Esophagus squamous epithelium (tissue), 5 donors: ENCODE results near the gene M6PR. TPM values are rescaled to one million over a fixed set of nuclear protein-coding genes. Genes with fewer than 3 reads are reported as not detected.

Experiments
- DNase-seq: peaks from one replicate; lab custom pipeline; 2025; lab: John Stamatoyannopoulos, UW
- H3K27ac ChIP-seq, 4 donors: fragments of 200-600 bp; sonication (generic); one replicate each; pipeline ENCODE4 v1.5.1; 2016 to 2019; ENCODE audit warnings: mild to moderate bottlenecking in 1 of 4
- H3K27me3 ChIP-seq, 4 donors: fragments of 200-600 bp; sonication (generic); 1 replicate in 3 of 4; 2 replicates in 1 of 4; pipeline versions ENCODE4 v1.5.1 to v1.6.0; 2017 to 2021; ENCODE audit warnings: antibody characterized with exemption in 1 of 4
- H3K36me3 ChIP-seq, 3 donors: fragments of 200-600 bp; sonication (generic); one replicate each; pipeline ENCODE4 v1.5.1; 2016 to 2019
- H3K4me1 ChIP-seq, 3 donors: fragments of 200-600 bp; sonication (generic); one replicate each; pipeline ENCODE4 v1.5.1; 2017 to 2019
- H3K4me3 ChIP-seq, 4 donors: fragments of 200-600 bp; sonication (generic); 1 replicate in 3 of 4; 2 replicates in 1 of 4; pipeline ENCODE4 v1.5.1; 2016 to 2019; ENCODE audit warnings: mild to moderate bottlenecking in 2 of 4, moderate library complexity in 1 of 4
- H3K9me3 ChIP-seq, 3 donors: fragments of 200-600 bp; sonication (generic); one replicate each; pipeline ENCODE4 v1.5.1; 2016 to 2019
- CTCF ChIP-seq, 6 experiments: fragments of 450-650 bp in 4 of 6; fragments of 200-600 bp in 2 of 6; sonication (generic) in 2 of 6; IDR thresholded peaks; one replicate each; pipeline ENCODE4 v1.5.1; 2016 to 2019; ENCODE audit warnings: antibody characterized with exemption in 6 of 6, mild to moderate bottlenecking in 4 of 6, moderate library complexity in 4 of 6
- POLR2A ChIP-seq, 4 donors: fragments of 450-650 bp; IDR thresholded peaks; one replicate each; pipeline ENCODE4 v1.6.1; 2017; ENCODE audit warnings: antibody characterized with exemption in 4 of 4, mild to moderate bottlenecking in 4 of 4, moderate library complexity in 3 of 4
- WGBS, 2 donors: methylation state at CpG; one replicate each; pipeline ENCODE4 v1.1.5; 2018; 5-methylcytosine and 5-hydroxymethylcytosine counted together
- intact Hi-C: fragments of 100-400 bp; cut with DNase I; formaldehyde crosslinking; loops from one replicate; pipeline ENCODE4 v1.15.0; 2022
- total RNA-seq, 4 donors: library from RNA; depleted of rRNA; stranded (reverse); fragments of >200 nt; gene quantifications; one replicate each; pipeline ENCODE4 v1.1.0, GENCODE V29; 2016
- donor health status: DM: yes; HTN: yes; CAD: no.

M6PR gene
- total RNA-seq, 4 donors from 2014 or later: 60.1 to 120 (median 108) TPM

- H3K4me1 ChIP-seq: peaks cover 0 to 19% (median 12%) of the 10 kb centered on the region in 3 donors
- no peak for TF ChIP-seq CTCF (IDR thresholded peaks at IDR 0.05)
- no peak for TF ChIP-seq POLR2A (IDR thresholded peaks at IDR 0.05)
- DNase-seq: no peak
- H3K9me3 ChIP-seq: no peaks in the 10 kb centered on the region
- H3K4me3 ChIP-seq: no peak overlapping the region
- 64 to 69% methylated on average over 6 of the region's 6 CpGs for WGBS, 2 donors
- H3K27ac ChIP-seq: no peak overlapping the region
- H3K36me3 ChIP-seq: no peaks in the 10 kb centered on the region
- H3K27me3 ChIP-seq: no peaks in the 10 kb centered on the region
- intact Hi-C loops: no loop called here
Observed at GRCh38 chr12:8991371-8992345, 42.2 kb upstream of the M6PR start.

DNA sequence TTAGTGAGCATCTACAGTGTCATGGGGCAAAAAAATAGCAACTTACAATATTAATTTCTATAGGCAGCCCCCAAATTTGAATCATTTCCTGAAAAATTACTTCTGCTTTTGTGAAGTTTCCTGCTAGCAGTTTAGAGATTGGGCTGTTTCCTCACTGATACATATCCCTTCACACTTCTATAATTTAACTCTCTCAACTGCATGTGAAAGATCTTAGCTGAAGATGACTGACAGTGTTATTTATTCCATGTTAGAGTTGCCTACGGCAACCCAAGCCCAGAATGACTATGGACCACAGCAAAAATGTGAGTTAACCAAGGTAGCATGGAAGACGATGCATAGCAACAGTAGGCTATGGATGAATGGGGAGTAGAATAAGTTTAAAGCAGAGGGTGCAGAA is 40.0 kb upstream of the M6PR start, which contains the start of gene KLRG1:
Gene KLRG1 (plus strand): TSS at position 134 of the 400 bp plus-strand sequence. CDS start 90 bp downstream, at position 224.
- H3K27me3 ChIP-seq: no peaks in the 10 kb centered on the region
- peaks cover 0 to 19% (median 12%) of the 10 kb centered on the region in 3 donors for H3K4me1 ChIP-seq
- no peak for TF ChIP-seq POLR2A (IDR thresholded peaks at IDR 0.05)
- no peak for TF ChIP-seq CTCF (IDR thresholded peaks at IDR 0.05)
- H3K36me3 ChIP-seq: no peaks in the 10 kb centered on the region
- intact Hi-C loops: no loop called here
- WGBS, 2 donors: 58% methylated on average over 2 of the region's 2 CpGs
- no peaks in the 10 kb centered on the region for H3K9me3 ChIP-seq
- no peak within 1 kb of the TSS for H3K4me3 ChIP-seq
- no peak for DNase-seq
- H3K27ac ChIP-seq: peak within 1 kb of the TSS in 1 of 4 donors; percentile 22

- no peak overlapping the region for H3K27ac ChIP-seq
Observed at GRCh38 chr12:8987685-8988084, 38.2 kb upstream of the M6PR start.

GRCh38 chr12:8987163-8987562 is 37.7 kb upstream of the M6PR start:
- no peak for DNase-seq
- intact Hi-C loops: no loop called here

More at GRCh38 chr12:8987685-8988084, 38.2 kb upstream of the M6PR start:
- Histone ChIP-seq H3K27me3 (no peaks in the 10 kb centered on the region), H3K4me3 (no peak overlapping the region), H3K9me3 (no peaks in the 10 kb centered on the region), H3K4me1 (peaks cover 0 to 19% (median 12%) of the 10 kb centered on the region in 3 donors), H3K36me3 (no peaks in the 10 kb centered on the region)
- intact Hi-C loops: no loop called here
- DNase-seq: no peak
- TF ChIP-seq CTCF (IDR thresholded peaks at IDR 0.05) (no peak), POLR2A (IDR thresholded peaks at IDR 0.05) (no peak)
- WGBS, 2 donors: 24 to 26% methylated on average over 1 of the region's 1 CpG

More at GRCh38 chr12:8987163-8987562, 37.7 kb upstream of the M6PR start:
- no peaks in the 10 kb centered on the region for H3K36me3 ChIP-seq
- no peaks in the 10 kb centered on the region for H3K27me3 ChIP-seq
- H3K4me1 ChIP-seq: peaks cover 0 to 19% (median 12%) of the 10 kb centered on the region in 3 donors
- TF ChIP-seq POLR2A (IDR thresholded peaks at IDR 0.05) (no peak), CTCF (IDR thresholded peaks at IDR 0.05) (no peak)
- no peak overlapping the region for H3K4me3 ChIP-seq
- no peaks in the 10 kb centered on the region for H3K9me3 ChIP-seq
- no peak overlapping the region for H3K27ac ChIP-seq
